ENCODE results near the gene PARD3B. TPM values are rescaled to one million over a fixed set of nuclear protein-coding genes. Genes with fewer than 3 reads are reported as not detected.

PARD3B gene
- total RNA-seq, 4 donors from 2014 or later, result 32.6 to 65.7 (median 38.6) TPM

GRCh38 chr2:205656941-205657340, 1111.7 kb downstream of the PARD3B start:
- 81% methylated on average over 4 of the region's 4 CpGs; no CpG with 5 or more reads in 1 of the 2 donors for whole genome bisulfite sequencing, 2 donors (ENCODE audit: low coverage in 1 of 2)
- H3K27me3 ChIP-seq, result no peaks in the 10 kb centered on the region
- DNase-seq, result no peak
- TF ChIP-seq POLR2A (IDR thresholded peaks at IDR 0.05), result no peak
- no peak for TF ChIP-seq EP300 (IDR thresholded peaks at IDR 0.05; ENCODE audit: low read depth)
- TF ChIP-seq POLR2AphosphoS5 (IDR thresholded peaks at IDR 0.05), result no peak
- TF ChIP-seq, protein P1, sequence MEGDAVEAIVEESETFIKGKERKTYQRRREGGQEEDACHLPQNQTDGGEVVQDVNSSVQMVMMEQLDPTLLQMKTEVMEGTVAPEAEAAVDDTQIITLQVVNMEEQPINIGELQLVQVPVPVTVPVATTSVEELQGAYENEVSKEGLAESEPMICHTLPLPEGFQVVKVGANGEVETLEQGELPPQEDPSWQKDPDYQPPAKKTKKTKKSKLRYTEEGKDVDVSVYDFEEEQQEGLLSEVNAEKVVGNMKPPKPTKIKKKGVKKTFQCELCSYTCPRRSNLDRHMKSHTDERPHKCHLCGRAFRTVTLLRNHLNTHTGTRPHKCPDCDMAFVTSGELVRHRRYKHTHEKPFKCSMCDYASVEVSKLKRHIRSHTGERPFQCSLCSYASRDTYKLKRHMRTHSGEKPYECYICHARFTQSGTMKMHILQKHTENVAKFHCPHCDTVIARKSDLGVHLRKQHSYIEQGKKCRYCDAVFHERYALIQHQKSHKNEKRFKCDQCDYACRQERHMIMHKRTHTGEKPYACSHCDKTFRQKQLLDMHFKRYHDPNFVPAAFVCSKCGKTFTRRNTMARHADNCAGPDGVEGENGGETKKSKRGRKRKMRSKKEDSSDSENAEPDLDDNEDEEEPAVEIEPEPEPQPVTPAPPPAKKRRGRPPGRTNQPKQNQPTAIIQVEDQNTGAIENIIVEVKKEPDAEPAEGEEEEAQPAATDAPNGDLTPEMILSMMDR (IDR thresholded peaks at IDR 0.05), result no peak
- no peak overlapping the region for H3K4me3 ChIP-seq
- peaks cover 0 to 8% (median 2%) of the 10 kb centered on the region in 4 donors for H3K4me1 ChIP-seq
- intact Hi-C loops (cut with DNase I; ENCODE audit: low total_unique reads), result no loop called here
- no peak overlapping the region for H3K27ac ChIP-seq
- H3K36me3 ChIP-seq, result no peaks in the 10 kb centered on the region
- in situ Hi-C loops (cut with MboI; ENCODE audit: low pct_ligation_motif_present in 1 of 4, low pct_unique_long_range_greater_than_20kb in 1 of 4, low sequenced_read_pairs in 3 of 4), result loop anchor here in 3 of 4 donors (25.0 kb wide), 3 partner anchors 795 to 1320 kb away; no protein-coding TSS in a partner anchor
- no peaks in the 10 kb centered on the region for H3K9me3 ChIP-seq

DNA sequence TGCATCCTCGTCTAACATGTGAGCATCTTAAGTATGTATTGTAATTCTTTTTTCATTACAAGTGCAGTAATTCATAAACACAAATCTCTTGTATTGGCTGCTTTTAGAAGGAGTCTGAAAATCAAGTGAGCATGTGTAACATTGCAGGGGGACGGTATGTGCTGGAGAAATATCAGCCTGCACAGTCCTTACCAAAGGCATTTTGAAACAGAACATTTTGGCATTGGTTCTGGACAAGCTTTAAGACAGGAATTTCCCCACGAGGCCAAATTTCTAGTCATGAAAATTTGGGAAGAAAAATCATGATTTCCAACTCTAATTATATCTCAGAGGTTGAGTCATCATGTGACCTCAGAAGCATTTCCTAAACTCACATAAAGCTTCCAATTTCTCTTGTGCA, 1112.3 kb downstream of the PARD3B start:
- 0 to 55% methylated on average over 2 to 3 of the region's 3 CpGs for WGBS, 2 donors (ENCODE audit: low coverage in 1 of 2)

GRCh38 chr2:205658068-205658467, 1112.8 kb downstream of the PARD3B start:
- H3K27ac ChIP-seq, result no peak overlapping the region
- H3K9me3 ChIP-seq, result no peaks in the 10 kb centered on the region
- DNase-seq, result no peak
- H3K27me3 ChIP-seq, result no peaks in the 10 kb centered on the region
- WGBS, 2 donors (ENCODE audit: low coverage in 1 of 2), result 50 to 84% methylated on average over 1 to 2 of the region's 2 CpGs
- TF ChIP-seq EP300 (IDR thresholded peaks at IDR 0.05; ENCODE audit: low read depth) (no peak), POLR2A (IDR thresholded peaks at IDR 0.05) (no peak), POLR2AphosphoS5 (IDR thresholded peaks at IDR 0.05) (no peak)
- TF ChIP-seq, protein P1 (IDR thresholded peaks at IDR 0.05), result no peak
- peaks cover 0 to 8% (median 2%) of the 10 kb centered on the region in 4 donors for H3K4me1 ChIP-seq
- H3K4me3 ChIP-seq, result no peak overlapping the region
- H3K36me3 ChIP-seq, result no peaks in the 10 kb centered on the region
- in situ Hi-C loops (cut with MboI; ENCODE audit: low pct_ligation_motif_present in 1 of 4, low pct_unique_long_range_greater_than_20kb in 1 of 4, low sequenced_read_pairs in 3 of 4) (loop anchor here in 3 of 4 donors (25.0 kb wide), 3 partner anchors 796 to 1321 kb away; no protein-coding TSS in a partner anchor), intact Hi-C loops (cut with DNase I; ENCODE audit: low total_unique reads) (no loop called here)

More for the DNA sequence above, 1112.3 kb downstream of the PARD3B start:
- in situ Hi-C loops (cut with MboI; ENCODE audit: low pct_ligation_motif_present in 1 of 4, low pct_unique_long_range_greater_than_20kb in 1 of 4, low sequenced_read_pairs in 3 of 4), result loop anchor here in 3 of 4 donors (25.0 kb wide), 3 partner anchors 795 to 1320 kb away; no protein-coding TSS in a partner anchor
- intact Hi-C loops (cut with DNase I; ENCODE audit: low total_unique reads), result no loop called here
- H3K27ac ChIP-seq, result no peak overlapping the region
- H3K4me1 ChIP-seq, result peaks cover 0 to 8% (median 2%) of the 10 kb centered on the region in 4 donors
- DNase-seq, result no peak
- H3K4me3 ChIP-seq, result no peak overlapping the region
- H3K36me3 ChIP-seq, result no peaks in the 10 kb centered on the region
- no peaks in the 10 kb centered on the region for H3K9me3 ChIP-seq
- H3K27me3 ChIP-seq, result no peaks in the 10 kb centered on the region
- TF ChIP-seq POLR2AphosphoS5 (IDR thresholded peaks at IDR 0.05), result peak; percentile 40 to 74 (median 53)
- TF ChIP-seq EP300 (IDR thresholded peaks at IDR 0.05; ENCODE audit: low read depth), result peak; percentile 50
- no peak for TF ChIP-seq POLR2A (IDR thresholded peaks at IDR 0.05)
- TF ChIP-seq, protein P1 (IDR thresholded peaks at IDR 0.05), result no peak

DNA sequence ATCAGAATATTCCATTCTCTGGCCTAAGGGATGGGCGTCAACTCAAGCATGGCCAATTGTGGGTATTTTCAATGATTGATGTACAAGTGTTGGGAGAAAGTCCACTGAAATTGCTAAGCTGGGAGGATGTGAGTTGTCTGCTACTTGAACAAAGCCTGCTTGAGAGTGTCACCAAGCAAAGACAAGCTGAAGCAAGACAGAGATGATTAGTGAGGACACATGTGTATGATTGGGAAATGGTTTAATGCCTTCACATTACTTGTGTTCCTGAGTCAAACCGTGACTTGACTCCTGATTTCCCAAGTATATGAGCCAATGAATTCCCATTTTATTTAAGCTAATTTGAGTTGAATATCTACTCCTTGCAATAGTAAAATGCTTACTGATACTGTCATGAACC, 1113.3 kb downstream of the PARD3B start:
- H3K36me3 ChIP-seq, result no peaks in the 10 kb centered on the region
- H3K4me1 ChIP-seq, result peaks cover 0 to 8% (median 2%) of the 10 kb centered on the region in 4 donors
- in situ Hi-C loops (cut with MboI; ENCODE audit: low pct_ligation_motif_present in 1 of 4, low pct_unique_long_range_greater_than_20kb in 1 of 4, low sequenced_read_pairs in 3 of 4) (loop anchor here in 3 of 4 donors (25.0 kb wide), 3 partner anchors 796 to 1321 kb away; no protein-coding TSS in a partner anchor), intact Hi-C loops (cut with DNase I; ENCODE audit: low total_unique reads) (no loop called here)
- H3K9me3 ChIP-seq, result no peaks in the 10 kb centered on the region
- WGBS, 2 donors (ENCODE audit: low coverage in 1 of 2), result 94 to 100% methylated on average over 2 of the region's 2 CpGs
- H3K27me3 ChIP-seq, result no peaks in the 10 kb centered on the region
- H3K27ac ChIP-seq, result no peak overlapping the region
- no peak overlapping the region for H3K4me3 ChIP-seq
- DNase-seq, result no peak
- TF ChIP-seq POLR2AphosphoS5 (IDR thresholded peaks at IDR 0.05) (no peak), EP300 (IDR thresholded peaks at IDR 0.05; ENCODE audit: low read depth) (no peak), POLR2A (IDR thresholded peaks at IDR 0.05) (no peak)
- TF ChIP-seq, protein P1 (IDR thresholded peaks at IDR 0.05), result no peak

All from transverse colon (tissue), 4 donors.